Endodermal cell (in vitro differentiated cells): ENCODE measurements around the gene RASSF7. TPM values are rescaled to one million over a fixed set of nuclear protein-coding genes. Genes with fewer than 3 reads are reported as not detected.

Source experiments
- DNase-seq: peaks from one replicate; pipeline ENCODE4 v3.0.0-alpha.2; 2017
- H3K27ac ChIP-seq: 2 replicates; pipeline ENCODE4 v1.5.1; 2013; ENCODE audit warnings: mild to moderate bottlenecking, low read depth, low read length, moderate library complexity
- H3K27me3 ChIP-seq: 2 replicates; pipeline ENCODE4 v1.6.1; 2013; ENCODE audit warnings: mild to moderate bottlenecking, low read length, moderate library complexity; ENCODE audit not compliant: insufficient read depth, control insufficient read depth, poor library complexity, severe bottlenecking
- H3K36me3 ChIP-seq: 2 replicates; pipeline ENCODE4 v1.7.0; 2013; ENCODE audit warnings: mild to moderate bottlenecking, low read length, moderate library complexity; ENCODE audit not compliant: control insufficient read depth, insufficient read depth
- H3K4me1 ChIP-seq: one replicate; pipeline ENCODE4 v1.7.0; 2013; ENCODE audit warnings: low read length; ENCODE audit not compliant: control insufficient read depth, insufficient read depth
- H3K4me3 ChIP-seq: 2 replicates; pipeline ENCODE4 v1.5.1; 2013; ENCODE audit warnings: mild to moderate bottlenecking, low read length, moderate library complexity
- H3K9ac ChIP-seq: 2 replicates; pipeline ENCODE4 v1.6.1; 2013; ENCODE audit warnings: mild to moderate bottlenecking, low read length, moderate library complexity; ENCODE audit not compliant: poor library complexity, severe bottlenecking; ENCODE audit errors: extremely low read depth
- H3K9me3 ChIP-seq: 2 replicates; pipeline ENCODE4 v1.6.1; 2013; ENCODE audit warnings: mild to moderate bottlenecking, low read length, moderate library complexity; ENCODE audit not compliant: control insufficient read depth
- H3K27ac Mint-ChIP-seq: 2 replicates; pipeline ENCODE4 v1.8.0; 2020; ENCODE audit warnings: mixed read lengths
- H3K27me3 Mint-ChIP-seq: 2 replicates; pipeline ENCODE4 v1.8.0; 2021; ENCODE audit warnings: mild to moderate bottlenecking, mixed read lengths; ENCODE audit not compliant: insufficient read depth
- H3K36me3 Mint-ChIP-seq: 2 replicates; pipeline ENCODE4 v1.8.0; 2020; ENCODE audit warnings: low read depth, mixed read lengths
- H3K4me1 Mint-ChIP-seq: 2 replicates; pipeline ENCODE4 v1.8.0; 2020; ENCODE audit warnings: mixed read lengths
- H3K4me3 Mint-ChIP-seq: 2 replicates; pipeline ENCODE4 v1.8.0; 2020; ENCODE audit warnings: mild to moderate bottlenecking, moderate library complexity, mixed read lengths
- H3K9me3 Mint-ChIP-seq: 2 replicates; pipeline ENCODE4 v1.8.0; 2020; ENCODE audit warnings: mild to moderate bottlenecking, mixed read lengths
- CTCF ChIP-seq: fragments of 200-600 bp; sonication (generic); conservative IDR thresholded peaks from 2 replicates; pipeline ENCODE4 v1.5.0; 2021; ENCODE audit warnings: antibody characterized with exemption, mild to moderate bottlenecking
- WGBS, 2 experiments: methylation state at CpG; one replicate each; pipeline versions ENCODE4 v1.1.5 to v1.1.7; 2013; ENCODE audit warnings: missing lambda C conversion rate in 2 of 2, mixed read lengths in 1 of 2; ENCODE audit not compliant: insufficient coverage in 1 of 2, insufficient read length in 1 of 2; 5-methylcytosine and 5-hydroxymethylcytosine counted together
- total RNA-seq, 2 donors: library from RNA; stranded (reverse); fragmentation: NEBNext Ultra II Directional in 1 of 2; extraction: Animal tissue kit (Norgen Biotek cat#: 25700) in 1 of 2; gene quantifications; 2 replicates in 1 of 2; 3 replicates in 1 of 2; pipeline ENCODE4 v1.2.1, GENCODE V29; 2021

Gene RASSF7
- total RNA-seq, 2 donors from 2014 or later, result 34.2 to 36.3 TPM

- Histone ChIP-seq H3K4me3 (no peak overlapping the region), H3K9me3 (no peaks in the 10 kb centered on the region), H3K27me3 (peaks cover 32% of the 10 kb centered on the region), H3K4me1 (peaks cover 9% of the 10 kb centered on the region), H3K36me3 (peaks cover 8% of the 10 kb centered on the region), H3K9ac (no peak overlapping the region), H3K27ac (no peak overlapping the region)
- peak; percentile 40 for TF ChIP-seq CTCF
- H3K27ac Mint-ChIP-seq, result no peak overlapping the region
- peaks cover 6% of the 10 kb centered on the region for H3K4me1 Mint-ChIP-seq
- DNase-seq, result no peak
- H3K9me3 Mint-ChIP-seq, result no peaks in the 10 kb centered on the region
- H3K36me3 Mint-ChIP-seq, result peaks cover 12% of the 10 kb centered on the region
- WGBS, 2 experiments, result 84 to 93% methylated on average over 6 to 15 of the region's 15 CpGs
- H3K4me3 Mint-ChIP-seq, result no peak overlapping the region
- H3K27me3 Mint-ChIP-seq, result peaks cover 31% of the 10 kb centered on the region
Measured at GRCh38 chr11:559020-559620, 1.6 kb upstream of the RASSF7 start.

- peak; percentile 78 for DNase-seq
- no peak for TF ChIP-seq CTCF
- Mint-ChIP-seq H3K27me3 (peaks cover 31% of the 10 kb centered on the region), H3K4me1 (peaks cover 6% of the 10 kb centered on the region), H3K36me3 (peaks cover 16% of the 10 kb centered on the region), H3K9me3 (no peaks in the 10 kb centered on the region), H3K27ac (peak overlapping the region; percentile 78), H3K4me3 (peak overlapping the region; percentile 77)
- Histone ChIP-seq H3K27me3 (peaks cover 32% of the 10 kb centered on the region), H3K36me3 (peaks cover 8% of the 10 kb centered on the region), H3K9ac (peak overlapping the region; percentile 25), H3K4me3 (peak overlapping the region; percentile 71), H3K27ac (no peak overlapping the region), H3K9me3 (no peaks in the 10 kb centered on the region), H3K4me1 (peaks cover 9% of the 10 kb centered on the region)
- WGBS, 2 experiments, result 77 to 85% methylated on average over 10 to 18 of the region's 18 CpGs
Measured at GRCh38 chr11:559712-560304, 962 bp upstream of the RASSF7 start.

GRCh38 chr11:561148-562003, 606 bp downstream of the RASSF7 start:
- 5 to 7% methylated on average over 37 to 67 of the region's 67 CpGs for WGBS, 2 experiments
- Histone ChIP-seq H3K4me1 (peaks cover 9% of the 10 kb centered on the region), H3K36me3 (peaks cover 8% of the 10 kb centered on the region), H3K27me3 (peaks cover 19% of the 10 kb centered on the region), H3K27ac (no peak overlapping the region), H3K9me3 (no peaks in the 10 kb centered on the region), H3K4me3 (peak overlapping the region; percentile 82), H3K9ac (peak overlapping the region; percentile 64)
- peaks cover 6% of the 10 kb centered on the region for H3K4me1 Mint-ChIP-seq
- H3K36me3 Mint-ChIP-seq, result peaks cover 16% of the 10 kb centered on the region
- no peak for TF ChIP-seq CTCF
- no peaks in the 10 kb centered on the region for H3K9me3 Mint-ChIP-seq
- peak overlapping the region; percentile 77 for H3K4me3 Mint-ChIP-seq
- H3K27ac Mint-ChIP-seq, result no peak overlapping the region
- peak; percentile 75 for DNase-seq
- peaks cover 24% of the 10 kb centered on the region for H3K27me3 Mint-ChIP-seq
